ENCODE measurements around the gene PRRT2. TPM values are rescaled to one million over a fixed set of nuclear protein-coding genes. Genes with fewer than 3 reads are reported as not detected.

Gene PRRT2
- total RNA-seq, 1 experiment from 2014 or later: 3.9 TPM

DNA sequence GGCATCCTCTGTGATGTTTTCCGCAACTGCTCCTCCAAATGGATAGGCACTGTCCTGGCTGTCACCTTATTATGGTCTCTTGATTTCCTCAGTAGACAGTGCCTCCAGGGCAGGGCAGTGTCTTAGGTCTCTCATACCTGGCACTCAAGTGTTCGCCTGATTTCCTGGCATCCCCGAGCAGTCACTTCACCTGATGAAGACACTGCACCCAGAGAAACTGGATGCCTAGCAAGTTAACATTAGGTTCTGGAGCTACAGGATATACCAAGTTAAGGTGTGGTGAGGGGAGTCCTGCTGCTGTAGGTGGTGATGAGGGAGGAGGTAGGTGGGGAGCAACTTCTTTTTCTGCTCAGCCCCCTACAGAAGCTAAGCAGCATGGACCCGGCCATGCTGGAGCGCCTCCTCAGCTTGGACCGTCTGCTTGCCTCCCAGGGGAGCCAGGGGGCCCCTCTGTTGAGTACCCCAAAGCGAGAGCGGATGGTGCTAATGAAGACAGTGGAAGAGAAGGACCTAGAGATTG is 9.5 kb upstream of the PRRT2 start:
- Mint-ChIP-seq H3K4me1 (ENCODE audit: low read depth, unreplicated experiment) (peaks cover 17% of the 10 kb centered on the region), H3K27ac (ENCODE audit: unreplicated experiment) (no peak overlapping the region), H3K27me3 (ENCODE audit: insufficient read depth, unreplicated experiment) (no peaks in the 10 kb centered on the region), H3K4me3 (ENCODE audit: unreplicated experiment) (peak overlapping the region; percentile 5), H3K36me3 (ENCODE audit: insufficient read depth, unreplicated experiment) (peaks cover 87% of the 10 kb centered on the region), H3K9me3 (ENCODE audit: unreplicated experiment) (no peaks in the 10 kb centered on the region)
- DNase-seq: no peak
- no TSS peak for BruUV-seq (replicated peaks)
- H3K9me3 ChIP-seq: no peaks in the 10 kb centered on the region
- no peak overlapping the region for H3K4me3 ChIP-seq (ENCODE audit: low read depth, low read length)
- peaks cover 8% of the 10 kb centered on the region for H3K36me3 ChIP-seq (ENCODE audit: control insufficient read depth, insufficient read depth, low read length)
- intact Hi-C loops (cut with micrococcal nuclease; ENCODE audit: unreplicated experiment): no loop called here
- ChIA-PET CTCF (interaction anchor here (0.6 kb wide), 1 partner anchor 46 kb away, joined by 3 read pairs; no protein-coding TSS in a partner anchor), POLR2A (interaction anchor here (0.5 kb wide), 1 partner anchor 13 kb away, joined by 3 read pairs; no protein-coding TSS in a partner anchor)
- peaks cover 9% of the 10 kb centered on the region; the same call in 1 of the 2 replicates for H3K4me1 ChIP-seq
- TF ChIP-seq, protein P1, sequence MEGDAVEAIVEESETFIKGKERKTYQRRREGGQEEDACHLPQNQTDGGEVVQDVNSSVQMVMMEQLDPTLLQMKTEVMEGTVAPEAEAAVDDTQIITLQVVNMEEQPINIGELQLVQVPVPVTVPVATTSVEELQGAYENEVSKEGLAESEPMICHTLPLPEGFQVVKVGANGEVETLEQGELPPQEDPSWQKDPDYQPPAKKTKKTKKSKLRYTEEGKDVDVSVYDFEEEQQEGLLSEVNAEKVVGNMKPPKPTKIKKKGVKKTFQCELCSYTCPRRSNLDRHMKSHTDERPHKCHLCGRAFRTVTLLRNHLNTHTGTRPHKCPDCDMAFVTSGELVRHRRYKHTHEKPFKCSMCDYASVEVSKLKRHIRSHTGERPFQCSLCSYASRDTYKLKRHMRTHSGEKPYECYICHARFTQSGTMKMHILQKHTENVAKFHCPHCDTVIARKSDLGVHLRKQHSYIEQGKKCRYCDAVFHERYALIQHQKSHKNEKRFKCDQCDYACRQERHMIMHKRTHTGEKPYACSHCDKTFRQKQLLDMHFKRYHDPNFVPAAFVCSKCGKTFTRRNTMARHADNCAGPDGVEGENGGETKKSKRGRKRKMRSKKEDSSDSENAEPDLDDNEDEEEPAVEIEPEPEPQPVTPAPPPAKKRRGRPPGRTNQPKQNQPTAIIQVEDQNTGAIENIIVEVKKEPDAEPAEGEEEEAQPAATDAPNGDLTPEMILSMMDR (IDR thresholded peaks at IDR 0.05; ENCODE audit: insufficient read depth in 1 of 2, low read depth in 1 of 2, low read length in 1 of 2, severe bottlenecking in 1 of 2, unreplicated experiment in 1 of 2): no peak
- no peaks in the 10 kb centered on the region for H3K27me3 ChIP-seq (replicated peaks; ENCODE audit: control insufficient read depth, insufficient read depth, low read length)

DNA sequence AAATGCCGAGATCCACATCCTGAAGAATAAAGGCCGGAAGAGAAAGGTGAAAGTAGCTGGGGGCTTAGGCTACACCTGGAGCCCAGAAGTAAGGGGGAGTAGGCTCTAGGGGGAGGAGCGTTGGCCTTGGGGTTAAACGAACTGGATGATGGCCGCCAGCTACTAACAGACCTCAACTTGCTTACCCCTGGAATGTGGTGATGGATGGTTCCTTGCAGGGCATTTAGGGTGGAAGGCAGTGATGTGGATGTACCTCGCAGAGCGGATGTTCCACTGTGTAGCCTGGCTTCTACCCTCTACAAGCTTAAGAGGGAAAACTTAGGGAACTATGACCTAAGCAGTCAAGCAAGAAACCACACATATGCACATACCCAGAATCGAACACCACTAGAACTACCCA is 8.0 kb upstream of the PRRT2 start:
- no peaks in the 10 kb centered on the region for H3K27me3 Mint-ChIP-seq (ENCODE audit: insufficient read depth, unreplicated experiment)
- H3K4me3 Mint-ChIP-seq (ENCODE audit: unreplicated experiment): peak overlapping the region; percentile 79
- BruUV-seq (replicated peaks): no TSS peak
- POLR2A ChIA-PET: interaction anchor here (0.9 kb wide), 1 partner anchor 104 kb away, joined by 4 read pairs; no protein-coding TSS in a partner anchor
- H3K9me3 Mint-ChIP-seq (ENCODE audit: unreplicated experiment): no peaks in the 10 kb centered on the region
- CTCF ChIA-PET: interaction anchor here (0.6 to 1.2 kb wide), 4 partner anchors 12 to 105 kb away, joined by 3 to 7 read pairs (median 4); partner anchors contain the start of gene PAGR1
- Histone ChIP-seq H3K4me3 (ENCODE audit: low read depth, low read length) (no peak overlapping the region), H3K27me3 (replicated peaks; ENCODE audit: control insufficient read depth, insufficient read depth, low read length) (no peaks in the 10 kb centered on the region), H3K4me1 (peaks cover 16% of the 10 kb centered on the region; the same call in 1 of the 2 replicates), H3K9me3 (no peaks in the 10 kb centered on the region), H3K36me3 (ENCODE audit: control insufficient read depth, insufficient read depth, low read length) (peaks cover 9% of the 10 kb centered on the region)
- peak overlapping the region; percentile 92 for H3K27ac Mint-ChIP-seq (ENCODE audit: unreplicated experiment)
- intact Hi-C loops (cut with micrococcal nuclease; ENCODE audit: unreplicated experiment): loop anchor here (2.0 kb wide), 1 partner anchor 13 kb away; the partner anchor contains the start of gene KIF22
- TF ChIP-seq, protein P1 (IDR thresholded peaks at IDR 0.05; ENCODE audit: insufficient read depth in 1 of 2, low read depth in 1 of 2, low read length in 1 of 2, severe bottlenecking in 1 of 2, unreplicated experiment in 1 of 2): no peak
- peaks cover 23% of the 10 kb centered on the region for H3K4me1 Mint-ChIP-seq (ENCODE audit: low read depth, unreplicated experiment)
- DNase-seq: no peak
- peaks cover 89% of the 10 kb centered on the region for H3K36me3 Mint-ChIP-seq (ENCODE audit: insufficient read depth, unreplicated experiment)

DNA sequence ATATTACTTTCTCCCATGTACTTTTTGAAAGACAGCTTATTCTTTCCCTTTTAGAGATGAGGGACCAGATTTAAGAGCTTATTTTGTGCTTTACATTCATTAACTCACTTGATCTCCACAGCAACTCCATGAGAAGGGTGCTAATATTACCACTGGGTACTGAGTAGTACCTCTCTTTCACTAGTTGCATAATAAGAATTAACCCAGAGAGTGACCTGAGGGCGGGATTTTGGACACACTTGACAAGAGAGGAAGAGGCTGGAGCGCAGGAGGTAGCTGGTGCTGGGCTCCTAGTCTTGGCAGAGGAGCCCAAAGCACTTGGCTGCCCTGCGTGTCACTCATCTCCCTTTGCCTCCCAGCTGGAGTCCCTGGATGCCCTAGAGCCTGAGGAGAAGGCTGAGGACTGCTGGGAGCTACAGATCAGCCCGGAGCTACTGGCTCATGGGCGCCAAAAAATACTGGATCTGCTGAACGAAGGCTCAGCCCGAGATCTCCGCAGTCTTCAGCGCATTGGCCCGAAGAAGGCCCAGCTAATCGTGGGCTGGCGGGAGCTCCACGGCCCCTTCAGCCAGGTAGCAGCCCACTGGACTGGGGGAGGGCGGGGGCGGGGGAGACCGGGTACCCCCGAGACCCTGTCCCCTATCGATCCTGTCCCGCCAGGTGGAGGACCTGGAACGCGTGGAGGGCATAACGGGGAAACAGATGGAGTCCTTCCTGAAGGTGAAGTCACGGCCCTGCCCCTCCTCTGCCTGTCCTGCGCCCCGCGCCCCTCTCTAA is 7.3 kb upstream of the PRRT2 start:
- intact Hi-C loops (cut with micrococcal nuclease; ENCODE audit: unreplicated experiment): loop anchor here (2.0 to 5.0 kb wide), 2 partner anchors 14 to 102 kb away; partner anchors contain the start of gene KIF22
- Mint-ChIP-seq H3K27me3 (ENCODE audit: insufficient read depth, unreplicated experiment) (no peaks in the 10 kb centered on the region), H3K36me3 (ENCODE audit: insufficient read depth, unreplicated experiment) (peaks cover 85% of the 10 kb centered on the region)

More for the DNA sequence above, 7.3 kb upstream of the PRRT2 start:
- ChIA-PET CTCF (interaction anchor here (0.6 to 1.2 kb wide), 5 partner anchors 11 to 106 kb away, joined by 3 to 7 read pairs (median 3); partner anchors contain the start of gene PAGR1), POLR2A (interaction anchor here (0.6 to 0.9 kb wide), 3 partner anchors 15 to 157 kb away, joined by 3 to 4 read pairs (median 3); partner anchors contain the start of gene TMEM219)
- Histone ChIP-seq H3K27me3 (replicated peaks; ENCODE audit: control insufficient read depth, insufficient read depth, low read length) (no peaks in the 10 kb centered on the region), H3K4me3 (ENCODE audit: low read depth, low read length) (peak overlapping the region; percentile 59), H3K9me3 (no peaks in the 10 kb centered on the region), H3K4me1 (peaks cover 17% of the 10 kb centered on the region; the same call in 1 of the 2 replicates), H3K36me3 (ENCODE audit: control insufficient read depth, insufficient read depth, low read length) (peaks cover 12% of the 10 kb centered on the region)
- DNase-seq: no peak
- BruUV-seq (replicated peaks): TSS peak; percentile 76
- no peaks in the 10 kb centered on the region for H3K9me3 Mint-ChIP-seq (ENCODE audit: unreplicated experiment)
- peak overlapping the region; percentile 92 for H3K27ac Mint-ChIP-seq (ENCODE audit: unreplicated experiment)
- TF ChIP-seq, protein P1 (IDR thresholded peaks at IDR 0.05; ENCODE audit: insufficient read depth in 1 of 2, low read depth in 1 of 2, low read length in 1 of 2, severe bottlenecking in 1 of 2, unreplicated experiment in 1 of 2): no peak
- peaks cover 23% of the 10 kb centered on the region for H3K4me1 Mint-ChIP-seq (ENCODE audit: low read depth, unreplicated experiment)
- peak overlapping the region; percentile 79 for H3K4me3 Mint-ChIP-seq (ENCODE audit: unreplicated experiment)
